Stimulated activated CD8-positive, alpha-beta memory T cell treated with anti-CD3 and anti-CD28 coated beads, Interleukin-15, amount 100 ng/mL, for 48 hours (primary cell): Measurements from ENCODE around the gene NUDT8.
A peak's percentile ranks its signal among the peaks of the same experiment; 100 is the strongest.
"Not testable (repeated sequence)": the region's sequence is repeated elsewhere in the genome, so short reads cannot be mapped to it uniquely, and the experiment has no call there.

Experiments
- DNase-seq, 2 donors: peaks; one replicate each; pipeline ENCODE4 v3.0.0-alpha.2; 2020; ENCODE audit warnings: low read depth in 2 of 2

The NUDT8 gene

GRCh38 chr11:67613313-67613959 lies 16.3 kb downstream of the NUDT8 start:
- DNase-seq = no peak

- no peak for DNase-seq
Measured at GRCh38 chr11:67612751-67613150, 17.0 kb downstream of the NUDT8 start.

- no peak for DNase-seq
Measured at GRCh38 chr11:67611704-67612587, 17.8 kb downstream of the NUDT8 start.

- no peak for DNase-seq
Measured at GRCh38 chr11:67611165-67611564, 18.6 kb downstream of the NUDT8 start.

- no peak for DNase-seq
Measured at GRCh38 chr11:67610302-67610868, 19.4 kb downstream of the NUDT8 start.

GRCh38 chr11:67609316-67609715 lies 20.4 kb downstream of the NUDT8 start:
- DNase-seq = no peak

GRCh38 chr11:67608486-67608885 lies 21.3 kb downstream of the NUDT8 start:
- no peak for DNase-seq

- DNase-seq = no peak
Measured at GRCh38 chr11:67607507-67607906, 22.2 kb downstream of the NUDT8 start.

GRCh38 chr11:67606492-67607295 lies 23.0 kb downstream of the NUDT8 start, which contains the start of gene NDUFV1:
Gene NDUFV1 (plus strand): TSS chr11:67606936. CDS start chr11:67607005, 69 bp downstream.
- peak; percentile 95 for DNase-seq

- DNase-seq = no peak
Measured at GRCh38 chr11:67606093-67606491, 23.6 kb downstream of the NUDT8 start.

GRCh38 chr11:67605231-67606011 lies 24.3 kb downstream of the NUDT8 start:
- no peak for DNase-seq

- DNase-seq = no peak
Measured at GRCh38 chr11:67604815-67605214, 24.9 kb downstream of the NUDT8 start.

GRCh38 chr11:67604119-67604518 lies 25.6 kb downstream of the NUDT8 start:
- DNase-seq = not testable (repeated sequence)

- DNase-seq = no peak
Measured at GRCh38 chr11:67601098-67601497, 28.6 kb downstream of the NUDT8 start.

GRCh38 chr11:67600324-67601029 lies 29.3 kb downstream of the NUDT8 start:
- DNase-seq = no peak

- no peak for DNase-seq
Measured at GRCh38 chr11:67599149-67599548, 30.6 kb downstream of the NUDT8 start.

- not testable (repeated sequence) for DNase-seq
Measured at GRCh38 chr11:67597963-67598362, 31.8 kb downstream of the NUDT8 start.

GRCh38 chr11:67597458-67597857 lies 32.3 kb downstream of the NUDT8 start:
- DNase-seq = not testable (repeated sequence)

GRCh38 chr11:67596753-67597300 lies 32.9 kb downstream of the NUDT8 start:
- DNase-seq = no peak

- no peak for DNase-seq
Measured at GRCh38 chr11:67594480-67594879, 35.3 kb downstream of the NUDT8 start.
